Activated CD4-positive, alpha-beta T cell treated with anti-CD3 and anti-CD28 coated beads, Interleukin-2, amount 50 U/mL, for 16 hours (primary cell): ENCODE measurements around the gene EPHA7.

ENCODE experiments used
- DNase-seq: peaks from one replicate; pipeline ENCODE4 v3.0.0-alpha.2; 2020

The EPHA7 gene

DNA sequence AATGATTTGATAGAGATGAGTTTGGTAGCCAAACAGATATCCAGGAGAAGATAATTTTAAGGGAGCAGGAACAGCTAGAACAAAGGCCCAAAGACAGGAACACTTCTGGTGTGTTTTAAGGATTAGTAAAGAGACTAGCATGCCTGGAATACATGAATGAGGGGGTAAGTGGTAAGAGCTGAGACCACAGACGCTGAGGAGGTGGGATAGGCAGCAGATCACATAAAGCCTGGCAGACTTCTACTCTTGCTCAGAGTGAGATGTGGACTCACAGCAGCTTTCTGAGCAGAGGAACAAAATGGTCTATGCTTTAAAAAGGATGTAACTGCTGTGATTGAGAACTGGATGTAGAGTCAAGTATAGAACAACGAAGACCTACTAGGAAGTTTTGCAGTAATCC lies 100.1 kb downstream of the EPHA7 start:
- no peak for DNase-seq

- DNase-seq, result no peak
Measured at GRCh38 chr6:93318121-93318520, 101.2 kb downstream of the EPHA7 start.

- no peak for DNase-seq
Measured at GRCh38 chr6:93317592-93317991, 101.8 kb downstream of the EPHA7 start.

DNA sequence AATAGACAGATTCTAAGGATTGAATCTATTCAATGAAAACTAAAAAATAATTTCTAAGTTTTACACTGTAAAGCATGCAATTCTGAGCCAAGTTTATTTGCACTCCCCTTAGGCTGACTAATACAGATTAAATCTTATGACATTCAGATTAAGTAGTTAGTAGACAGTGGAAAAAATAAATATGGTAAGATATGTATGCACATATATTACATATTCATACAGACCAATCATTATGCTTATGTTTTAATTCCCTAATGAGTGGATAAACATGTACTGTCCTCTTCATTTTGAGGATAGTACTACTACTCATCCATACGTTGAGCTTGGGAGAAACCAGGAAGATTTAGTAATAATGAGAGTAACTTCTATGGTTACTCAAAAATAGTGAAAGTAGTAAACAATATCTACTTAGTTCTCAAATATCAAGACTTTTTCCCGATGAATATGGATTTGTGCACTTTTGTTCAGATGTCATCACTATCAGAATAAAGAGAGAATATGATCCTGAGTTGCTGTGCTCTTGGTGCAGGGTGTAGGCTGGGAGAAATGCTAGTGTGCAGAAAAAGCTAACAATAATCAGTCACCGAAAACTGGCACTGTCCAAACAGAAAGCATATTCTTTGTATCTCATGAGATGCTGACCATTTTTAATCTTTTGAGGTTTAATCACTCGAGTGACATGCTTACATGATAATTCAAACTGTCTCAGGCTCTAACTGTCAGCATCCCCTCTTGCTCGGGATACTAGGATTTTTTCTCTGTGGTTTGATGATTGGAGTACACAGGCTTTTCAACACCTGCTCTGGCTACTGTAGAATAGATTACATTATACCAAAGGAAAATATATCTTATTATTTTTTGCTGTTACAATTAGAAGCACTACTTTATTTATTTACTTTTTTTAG lies 111.6 kb downstream of the EPHA7 start:
- DNase-seq, result no peak

GRCh38 chr6:93305088-93305487 lies 114.3 kb downstream of the EPHA7 start:
- no peak for DNase-seq

DNA sequence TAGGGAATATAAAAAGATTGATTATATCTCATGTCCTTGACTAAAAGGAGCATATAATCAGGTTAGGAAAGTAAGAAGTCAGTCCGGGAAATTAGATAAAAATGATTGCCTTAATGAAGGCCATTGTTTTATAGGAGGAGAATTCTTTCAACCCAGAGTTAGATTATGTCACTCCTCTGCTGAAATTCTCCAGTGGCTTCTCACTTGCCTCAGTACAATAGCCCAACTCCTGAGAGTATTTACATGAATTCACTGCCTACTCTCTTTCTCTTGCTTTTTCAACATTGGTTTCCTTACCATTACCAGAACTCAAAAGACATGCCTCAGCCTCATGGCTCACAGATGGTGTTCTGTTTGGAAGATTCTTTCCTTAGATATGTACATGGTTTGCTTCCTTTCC lies 114.9 kb downstream of the EPHA7 start:
- DNase-seq, result no peak

GRCh38 chr6:93300661-93301060 lies 118.7 kb downstream of the EPHA7 start:
- no peak for DNase-seq

GRCh38 chr6:93299622-93300021 lies 119.7 kb downstream of the EPHA7 start:
- DNase-seq, result no peak

- no peak for DNase-seq
Measured at GRCh38 chr6:93295631-93296030, 123.7 kb downstream of the EPHA7 start.

DNA sequence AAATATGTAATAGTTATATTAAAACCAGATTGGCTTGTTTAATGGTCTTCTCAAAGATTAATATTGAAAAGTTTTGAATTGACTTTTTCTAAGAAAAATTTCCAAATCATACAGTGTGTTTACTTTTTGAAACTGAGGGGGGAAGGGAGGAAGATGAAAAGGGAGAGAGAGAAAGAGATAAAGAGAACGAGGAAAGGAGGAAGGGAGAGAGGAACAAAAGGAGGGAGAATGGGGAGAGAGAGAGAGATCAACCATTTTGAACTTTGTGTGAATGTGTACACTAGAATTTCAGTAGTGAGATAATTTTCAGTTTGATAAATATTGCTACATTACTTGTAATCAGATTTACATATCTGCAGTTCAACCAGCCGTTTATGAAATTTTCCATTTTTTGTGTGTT lies 124.5 kb downstream of the EPHA7 start:
- DNase-seq, result no peak

DNA sequence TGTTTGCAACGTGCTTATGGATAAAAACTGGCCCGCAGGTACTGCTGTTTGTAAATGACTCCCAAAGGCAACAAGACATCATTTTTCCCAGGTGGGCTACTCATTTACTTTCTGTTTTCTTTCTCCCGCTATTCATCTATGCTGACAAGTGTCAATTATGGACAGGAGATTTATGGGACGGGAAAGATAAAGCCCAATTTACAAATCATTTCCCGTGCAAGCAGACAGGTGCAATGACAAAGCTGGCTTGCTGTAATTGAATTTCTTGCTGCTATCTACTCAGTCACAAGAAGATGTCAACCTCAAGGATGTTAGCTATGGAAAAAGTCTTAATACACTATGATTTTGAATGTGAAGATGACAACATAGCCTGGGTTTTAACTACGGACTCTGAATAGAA lies 125.5 kb downstream of the EPHA7 start:
- DNase-seq, result no peak

DNA sequence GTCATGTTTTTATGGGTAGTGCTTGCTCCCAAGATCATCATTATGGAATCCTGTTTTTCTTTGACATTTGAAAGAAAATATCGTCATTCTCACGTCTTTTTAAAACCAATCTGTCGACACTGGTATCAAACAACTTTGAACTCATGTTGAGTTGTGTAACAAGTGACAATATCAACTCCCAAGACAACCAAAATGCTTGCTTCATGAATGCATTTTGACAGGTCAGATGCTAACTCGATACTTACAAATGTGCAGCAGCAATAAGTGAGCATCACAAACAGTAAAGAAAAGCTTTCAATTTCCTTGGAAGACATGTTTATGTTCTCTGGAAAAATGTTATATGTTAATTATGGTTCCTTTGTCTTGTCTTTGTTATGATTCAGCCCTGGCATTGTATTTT lies 125.9 kb downstream of the EPHA7 start:
- no peak for DNase-seq

GRCh38 chr6:93282521-93283031 lies 136.8 kb downstream of the EPHA7 start:
- no peak for DNase-seq

GRCh38 chr6:93278241-93278640 lies 141.1 kb downstream of the EPHA7 start:
- DNase-seq, result no peak

DNA sequence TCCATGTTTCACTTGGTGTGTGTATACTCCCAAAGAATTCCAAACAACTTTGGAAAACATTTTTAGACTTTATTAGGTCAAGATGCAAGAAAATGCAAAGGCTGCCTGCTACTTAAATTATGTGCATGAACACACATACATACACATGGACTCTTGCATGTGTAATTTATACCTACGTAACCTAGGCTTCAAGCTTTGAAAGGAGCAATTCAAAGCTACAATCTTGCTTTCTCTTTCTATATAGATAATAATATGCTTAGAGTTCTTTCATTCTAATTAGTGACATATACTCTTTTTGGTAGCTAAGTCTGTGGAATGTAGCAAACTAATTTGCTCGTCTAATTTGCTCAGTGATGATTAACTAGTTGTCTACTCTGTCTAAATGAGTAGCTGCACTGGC lies 146.5 kb downstream of the EPHA7 start:
- DNase-seq, result no peak

- DNase-seq, result no peak
Measured at GRCh38 chr6:93272211-93272610, 147.1 kb downstream of the EPHA7 start.

DNA sequence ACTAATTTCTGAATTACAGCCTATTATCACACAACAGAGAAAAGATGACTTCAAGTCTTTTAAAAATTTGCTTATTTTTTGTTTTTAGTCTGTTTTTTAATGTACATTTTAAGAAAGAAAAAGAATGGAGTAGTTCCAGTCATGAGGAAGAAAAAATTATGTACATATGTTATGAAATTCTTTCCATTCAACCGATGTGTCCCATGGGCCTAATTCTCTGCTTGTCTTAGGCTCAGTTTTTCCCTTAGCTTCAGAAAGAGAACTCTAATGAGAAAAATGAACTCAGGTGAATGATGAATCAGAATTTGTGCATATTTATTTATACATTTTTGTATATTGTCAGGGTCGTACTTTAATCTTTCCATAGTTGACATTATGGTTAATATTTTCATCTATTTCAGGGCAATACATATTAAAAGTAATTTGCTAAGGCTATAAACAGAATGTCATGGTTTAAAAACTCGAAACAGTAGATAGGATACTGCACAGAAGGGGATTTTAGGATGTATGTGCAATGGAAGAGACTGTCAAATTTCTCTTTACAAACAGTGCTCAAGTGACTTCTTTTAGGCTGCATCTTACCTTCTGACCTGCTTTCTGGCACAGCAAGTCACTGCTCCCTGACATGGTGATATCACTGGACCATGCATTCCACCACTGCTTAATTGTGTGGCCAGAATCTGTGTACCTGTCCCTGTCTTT lies 153.1 kb downstream of the EPHA7 start:
- no peak for DNase-seq

DNA sequence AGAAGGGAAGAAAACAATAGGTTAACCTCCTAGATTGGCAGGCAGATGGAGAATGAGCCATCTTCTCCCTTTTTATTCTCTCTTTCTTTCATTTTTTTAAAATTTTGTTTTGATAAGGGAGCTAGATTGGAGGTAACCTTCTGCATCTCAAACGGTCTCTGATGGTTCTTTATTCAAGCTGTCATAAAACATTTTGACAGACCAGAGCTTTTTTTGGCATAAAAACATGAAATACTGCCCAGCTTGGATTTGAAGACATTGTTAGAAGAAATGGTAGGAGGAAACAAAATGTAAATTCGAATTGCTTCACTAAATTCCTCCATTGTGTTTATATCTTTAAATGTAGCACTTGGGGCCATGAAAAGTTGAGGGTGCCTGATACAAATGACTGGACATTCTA lies 158.5 kb downstream of the EPHA7 start:
- DNase-seq, result no peak

DNA sequence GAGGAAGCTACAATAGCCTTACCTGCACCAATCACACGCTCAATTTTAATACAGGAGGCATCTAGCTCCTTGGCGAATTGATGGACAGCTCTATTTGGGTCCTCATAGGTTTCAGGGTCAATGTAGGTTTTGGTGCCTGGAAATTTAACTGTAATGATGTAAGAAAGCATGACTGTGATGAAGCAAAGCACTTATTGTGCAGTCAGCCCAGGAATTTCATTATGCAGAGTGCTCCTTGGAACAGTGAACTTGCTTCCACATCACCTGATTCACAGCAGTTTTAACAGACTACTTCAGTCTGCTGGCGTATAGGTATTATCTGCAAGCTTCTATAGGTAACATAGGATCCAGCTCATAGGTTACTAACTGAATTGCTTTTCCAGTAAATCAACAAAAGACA lies 160.0 kb downstream of the EPHA7 start:
- no peak for DNase-seq

- DNase-seq, result no peak
Measured at GRCh38 chr6:93252930-93253329, 166.4 kb downstream of the EPHA7 start.

- DNase-seq, result no peak
Measured at GRCh38 chr6:93248631-93249030, 170.7 kb downstream of the EPHA7 start.

GRCh38 chr6:93243231-93243778 lies 176.1 kb downstream of the EPHA7 start:
- no peak for DNase-seq

- DNase-seq, result no peak
Measured at GRCh38 chr6:93242049-93242448, 177.3 kb downstream of the EPHA7 start.

DNA sequence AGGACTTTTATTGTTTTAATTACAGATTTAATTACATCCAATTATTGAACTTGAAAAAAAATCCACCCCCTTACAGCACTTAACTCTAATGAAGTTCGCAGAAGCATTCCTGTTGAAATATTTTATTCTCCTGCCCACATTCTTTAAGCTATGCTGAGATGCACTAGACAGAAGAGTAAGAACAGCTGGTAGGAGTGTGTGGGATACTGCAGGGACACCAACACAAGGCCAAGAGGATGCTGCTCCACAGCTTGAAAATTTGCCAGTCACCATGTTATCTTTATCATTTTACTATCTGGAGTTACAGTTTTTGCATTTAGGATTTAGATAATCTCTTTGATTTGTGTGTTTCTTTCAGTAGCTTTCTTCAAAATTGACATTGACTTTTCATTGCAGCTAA lies 180.7 kb downstream of the EPHA7 start:
- DNase-seq, result no peak
